ENCODE data around the gene B4GALT6. TPM values are rescaled to one million over a fixed set of nuclear protein-coding genes. Genes with fewer than 3 reads are reported as not detected.
A peak's percentile ranks its signal among the peaks of the same experiment; 100 is the strongest.

The B4GALT6 gene
- total RNA-seq, 1 experiment from 2014 or later = 21.4 TPM

GRCh38 chr18:31661965-31662364 is 22.4 kb downstream of the B4GALT6 start:
- no peak for DNase-seq (ENCODE audit: extremely low read depth, low read depth)

DNA sequence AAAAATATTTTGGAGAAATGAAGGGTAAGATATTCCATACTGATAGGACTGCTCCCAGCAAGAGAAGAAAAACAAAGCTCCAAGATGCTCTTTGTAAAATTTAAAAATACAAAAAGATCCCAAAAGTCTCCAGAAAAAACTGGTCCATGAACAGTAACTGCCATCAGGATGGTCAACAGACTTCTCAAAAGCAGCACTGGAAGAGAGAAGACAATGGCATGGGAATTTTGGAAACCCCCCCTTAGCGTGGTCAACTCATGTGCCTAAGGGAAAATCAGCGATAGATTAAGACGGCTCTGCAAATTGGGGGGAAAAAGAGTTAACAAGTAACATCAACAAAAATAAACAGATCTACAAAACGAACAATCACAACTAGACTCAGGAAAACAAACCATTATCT is 23.6 kb downstream of the B4GALT6 start:
- no peak for DNase-seq (ENCODE audit: extremely low read depth, low read depth)

DNA sequence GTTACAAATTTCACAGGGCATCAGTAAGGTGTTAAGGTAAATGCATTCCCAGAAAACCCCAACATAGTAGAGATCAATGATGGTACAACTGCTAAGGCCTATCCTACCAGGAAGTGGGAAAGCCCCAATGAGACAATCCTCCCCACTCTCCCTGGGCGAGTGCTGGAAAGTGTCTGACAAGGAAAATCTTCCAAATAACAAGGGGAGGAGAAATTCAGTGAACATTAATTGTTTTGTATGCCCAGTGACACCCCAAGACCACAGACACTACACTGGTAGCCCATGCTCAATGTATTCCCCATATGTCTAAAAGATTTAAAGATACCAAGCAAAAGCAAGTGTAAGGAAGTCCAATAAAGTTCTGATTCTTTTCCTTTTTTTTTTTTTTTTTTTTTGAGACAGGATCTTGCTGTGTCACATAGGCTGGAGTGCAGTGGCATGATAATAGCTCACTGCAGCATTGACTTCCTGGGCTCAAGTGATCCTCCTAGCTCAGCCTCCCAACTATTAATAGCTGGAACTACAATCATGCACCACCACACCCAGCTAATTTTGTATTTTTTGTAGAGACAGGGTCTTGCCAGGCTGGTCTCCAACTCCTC is 24.7 kb downstream of the B4GALT6 start:
- no peak for DNase-seq (ENCODE audit: extremely low read depth, low read depth)

DNA sequence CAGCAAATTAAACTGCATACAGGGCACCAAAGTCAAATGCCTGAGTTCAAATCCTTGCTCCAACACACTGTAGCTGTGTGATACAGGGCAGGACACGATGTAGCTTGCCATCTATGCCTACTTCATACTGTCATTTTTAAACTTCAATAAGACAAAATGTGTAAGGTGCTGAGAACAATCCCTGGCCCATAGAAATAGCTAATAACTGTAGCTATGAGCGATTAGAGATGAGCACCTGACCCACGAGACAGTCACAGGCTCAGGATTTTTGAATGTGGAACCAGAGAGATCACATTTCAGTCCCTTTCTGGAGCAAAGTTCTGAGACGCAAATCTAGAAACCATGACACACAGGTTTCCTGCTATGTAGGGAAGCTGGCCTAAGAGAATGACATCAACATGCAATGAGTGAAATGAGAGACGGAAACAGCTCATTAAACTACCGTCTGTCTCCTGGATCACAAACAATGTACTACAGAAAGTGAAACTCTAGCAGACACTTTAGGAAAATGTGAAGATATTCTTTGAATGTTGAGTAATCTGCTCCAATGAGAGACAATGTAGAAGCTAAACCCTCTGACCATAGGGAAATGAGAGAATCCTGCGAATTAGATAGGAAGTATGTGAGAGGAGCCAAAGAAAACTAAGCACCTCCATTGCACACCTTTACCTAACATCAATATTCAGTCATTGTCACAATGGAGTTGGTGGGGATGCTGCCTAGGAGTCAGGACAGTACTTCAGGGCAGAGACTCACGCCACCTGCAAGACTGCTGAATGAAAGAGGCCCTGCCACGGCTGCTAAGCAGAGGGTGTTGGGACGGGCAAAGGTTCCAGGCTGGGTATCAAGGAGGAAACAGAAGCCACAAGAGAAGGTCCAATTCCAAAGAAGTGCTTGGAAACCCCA is 25.5 kb downstream of the B4GALT6 start:
- DNase-seq (ENCODE audit: extremely low read depth, low read depth) = no peak

DNA sequence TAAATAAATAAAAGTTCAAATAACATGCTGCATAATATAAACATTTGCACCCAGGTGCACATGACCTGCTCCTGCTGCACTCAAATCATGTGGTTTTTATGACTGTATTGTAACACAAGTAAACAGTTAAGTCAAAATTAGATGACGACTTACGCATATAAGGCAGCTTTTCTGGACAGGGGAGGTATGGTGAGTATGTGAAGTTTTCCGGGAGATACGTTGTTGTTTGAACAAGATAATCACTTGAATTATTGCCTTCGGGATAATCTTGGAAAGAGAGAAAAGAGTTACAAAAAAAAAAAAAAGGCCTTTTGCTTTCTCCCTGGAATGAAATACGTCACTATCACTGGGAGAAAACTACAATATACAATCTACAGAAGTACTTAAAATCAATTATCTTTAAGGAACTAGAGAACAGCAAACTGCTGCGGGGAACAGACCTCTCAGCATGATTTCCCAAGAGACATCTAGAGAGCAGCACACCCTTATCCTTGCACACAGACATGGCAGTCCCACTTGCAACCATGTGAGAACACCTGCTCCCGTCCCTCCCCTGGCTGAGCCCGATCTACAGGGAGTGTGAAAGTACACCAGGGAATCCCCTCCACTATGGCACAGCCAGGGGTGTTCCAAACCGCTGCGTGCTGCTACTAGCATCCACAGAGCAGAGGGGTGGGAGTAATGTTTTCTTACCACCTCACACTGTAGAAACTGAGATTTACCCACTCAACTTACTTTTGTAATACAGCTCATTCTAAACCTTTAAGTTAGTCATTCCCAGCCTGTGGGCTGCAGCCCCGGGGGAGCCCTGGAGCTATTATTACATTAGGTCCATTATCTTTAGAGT is 26.3 kb downstream of the B4GALT6 start:
- DNase-seq (ENCODE audit: extremely low read depth, low read depth) = no peak

GRCh38 chr18:31656754-31657153 is 27.6 kb downstream of the B4GALT6 start:
- no peak for DNase-seq (ENCODE audit: extremely low read depth, low read depth)

DNA sequence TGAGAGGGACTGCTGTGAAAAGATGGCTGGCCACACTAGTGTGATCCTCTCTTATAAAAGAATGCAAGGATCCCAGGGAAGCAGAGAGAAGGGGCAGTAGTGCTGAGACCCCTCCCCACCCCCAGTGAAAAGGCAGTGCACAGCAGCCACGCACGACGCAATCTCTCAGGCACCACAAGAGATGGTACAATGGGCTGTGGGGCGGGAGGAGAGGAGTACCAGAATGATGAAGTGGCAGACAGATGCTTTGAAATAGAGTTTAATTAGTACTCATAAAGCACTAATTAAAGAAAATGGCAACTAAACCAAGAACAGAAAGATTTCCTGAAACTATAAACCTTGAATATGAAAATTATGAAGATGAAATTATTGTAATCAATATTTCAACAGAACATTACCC is 29.0 kb downstream of the B4GALT6 start:
- no peak for DNase-seq (ENCODE audit: extremely low read depth, low read depth)

- DNase-seq (ENCODE audit: extremely low read depth, low read depth) = no peak
These were observed 31.5 kb downstream of the B4GALT6 start for GRCh38 chr18:31652877-31653276.

- no peak for DNase-seq (ENCODE audit: extremely low read depth, low read depth)
These were observed 32.0 kb downstream of the B4GALT6 start for GRCh38 chr18:31652357-31652756.

- DNase-seq (ENCODE audit: extremely low read depth, low read depth) = no peak
These were observed 33.0 kb downstream of the B4GALT6 start for GRCh38 chr18:31651369-31651768.

- no peak for DNase-seq (ENCODE audit: extremely low read depth, low read depth)
These were observed 34.2 kb downstream of the B4GALT6 start for GRCh38 chr18:31649978-31650719.

- DNase-seq (ENCODE audit: extremely low read depth, low read depth) = no peak
These were observed 34.9 kb downstream of the B4GALT6 start for GRCh38 chr18:31649449-31649848.

DNA sequence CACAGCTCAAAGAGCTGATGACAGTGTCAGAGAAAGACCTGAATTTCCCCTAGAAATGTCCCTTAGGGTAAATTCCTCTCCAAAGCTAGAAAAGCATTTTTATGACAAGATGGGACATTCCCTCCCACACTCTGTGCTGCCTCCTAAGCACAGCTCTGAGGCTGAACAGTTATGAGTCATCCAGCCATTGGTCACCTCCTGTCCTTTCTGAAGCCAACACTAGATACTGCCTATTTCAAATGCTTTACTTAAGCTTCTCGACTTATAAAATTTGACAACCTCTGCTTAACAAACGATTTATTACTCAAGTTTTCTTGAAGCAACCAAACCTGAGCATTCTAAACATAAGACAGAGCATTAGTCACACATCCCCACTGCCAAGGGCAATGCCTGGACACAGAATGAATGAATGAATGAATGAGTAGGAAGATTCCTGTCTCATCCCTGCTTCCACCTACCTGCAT is 35.4 kb downstream of the B4GALT6 start:
- peak; percentile 2 for DNase-seq (ENCODE audit: extremely low read depth, low read depth)

GRCh38 chr18:31648458-31648857 is 35.9 kb downstream of the B4GALT6 start:
- no peak for DNase-seq (ENCODE audit: extremely low read depth, low read depth)

DNA sequence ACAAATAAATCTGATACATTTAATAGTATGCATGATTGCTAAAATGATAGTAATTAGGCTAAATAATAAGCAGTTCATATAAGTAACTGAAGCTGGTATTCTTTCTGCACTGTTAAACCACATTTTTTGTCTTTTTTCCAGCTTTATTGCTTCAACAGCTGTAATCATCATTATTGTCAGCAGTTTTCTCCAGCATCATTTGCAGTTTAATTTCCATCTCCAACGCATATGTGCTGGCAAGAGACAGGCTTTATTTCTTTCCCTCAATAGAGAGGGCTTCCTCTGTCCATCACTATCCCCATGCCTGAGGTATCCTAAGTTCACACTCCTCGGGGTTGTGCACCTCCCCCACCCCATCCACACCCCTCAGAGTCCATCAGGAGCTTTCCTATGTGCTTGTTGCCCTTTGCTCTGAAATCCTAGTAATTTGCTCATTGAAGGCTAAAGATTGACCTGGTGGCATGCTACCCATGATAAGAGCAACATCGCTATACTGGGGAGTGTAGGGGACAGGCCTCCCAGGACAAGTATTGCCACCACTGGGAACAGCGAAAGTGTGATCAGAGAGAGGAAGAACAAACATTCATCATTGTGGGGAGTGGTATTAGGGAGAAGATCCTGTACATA is 37.1 kb downstream of the B4GALT6 start:
- no peak for DNase-seq (ENCODE audit: extremely low read depth, low read depth)

GRCh38 chr18:31646332-31647126 is 37.9 kb downstream of the B4GALT6 start:
- no peak for DNase-seq (ENCODE audit: extremely low read depth, low read depth)

GRCh38 chr18:31645411-31645810 is 39.0 kb downstream of the B4GALT6 start:
- no peak for DNase-seq (ENCODE audit: extremely low read depth, low read depth)

- no peak for DNase-seq (ENCODE audit: extremely low read depth, low read depth)
These were observed 41.4 kb downstream of the B4GALT6 start for GRCh38 chr18:31643003-31643402.

- no peak for DNase-seq (ENCODE audit: extremely low read depth, low read depth)
These were observed 46.9 kb downstream of the B4GALT6 start for GRCh38 chr18:31637445-31637844.
